Measurements from ENCODE around the gene NRF1.

NRF1 gene

DNA sequence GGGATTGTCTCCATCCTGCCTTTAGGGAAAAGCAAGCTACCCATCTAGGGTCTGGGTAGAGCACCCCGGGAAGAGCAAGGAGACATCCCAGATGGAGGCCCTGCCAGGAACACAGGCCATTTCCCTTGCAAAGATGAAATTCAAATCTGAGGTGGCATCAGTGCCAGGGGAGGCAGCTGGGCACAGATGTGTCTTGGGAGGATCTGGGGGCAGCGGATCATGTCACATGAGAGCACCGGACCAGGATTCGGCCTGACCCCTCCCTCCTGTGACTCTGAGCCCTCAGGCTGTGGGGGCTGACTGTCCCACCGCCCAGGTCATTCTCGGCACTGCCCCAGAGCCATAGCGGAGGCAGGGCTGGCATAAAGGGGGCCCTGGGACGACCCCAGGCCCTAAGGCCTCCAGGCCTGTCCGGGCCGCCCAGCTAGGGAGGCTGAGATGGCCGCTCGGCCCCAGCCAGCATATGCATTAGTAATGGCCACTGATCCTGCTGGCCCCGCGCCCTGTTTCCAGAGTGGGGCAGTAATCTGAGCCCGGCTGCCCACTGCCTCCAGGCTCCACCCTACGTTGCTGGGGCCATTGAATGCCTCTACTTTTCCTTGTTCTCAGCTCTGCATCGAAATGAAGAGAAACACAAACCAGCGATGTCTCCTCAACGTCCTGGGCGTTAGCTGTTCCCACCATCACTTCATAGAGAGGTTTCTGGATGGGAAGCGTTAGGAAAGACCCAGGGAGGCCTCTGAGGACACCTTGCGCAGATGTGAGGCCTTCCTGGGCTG is 192.8 kb downstream of the NRF1 start:
- no peak for DNase-seq (ENCODE audit: low read depth in 2 of 2)

DNA sequence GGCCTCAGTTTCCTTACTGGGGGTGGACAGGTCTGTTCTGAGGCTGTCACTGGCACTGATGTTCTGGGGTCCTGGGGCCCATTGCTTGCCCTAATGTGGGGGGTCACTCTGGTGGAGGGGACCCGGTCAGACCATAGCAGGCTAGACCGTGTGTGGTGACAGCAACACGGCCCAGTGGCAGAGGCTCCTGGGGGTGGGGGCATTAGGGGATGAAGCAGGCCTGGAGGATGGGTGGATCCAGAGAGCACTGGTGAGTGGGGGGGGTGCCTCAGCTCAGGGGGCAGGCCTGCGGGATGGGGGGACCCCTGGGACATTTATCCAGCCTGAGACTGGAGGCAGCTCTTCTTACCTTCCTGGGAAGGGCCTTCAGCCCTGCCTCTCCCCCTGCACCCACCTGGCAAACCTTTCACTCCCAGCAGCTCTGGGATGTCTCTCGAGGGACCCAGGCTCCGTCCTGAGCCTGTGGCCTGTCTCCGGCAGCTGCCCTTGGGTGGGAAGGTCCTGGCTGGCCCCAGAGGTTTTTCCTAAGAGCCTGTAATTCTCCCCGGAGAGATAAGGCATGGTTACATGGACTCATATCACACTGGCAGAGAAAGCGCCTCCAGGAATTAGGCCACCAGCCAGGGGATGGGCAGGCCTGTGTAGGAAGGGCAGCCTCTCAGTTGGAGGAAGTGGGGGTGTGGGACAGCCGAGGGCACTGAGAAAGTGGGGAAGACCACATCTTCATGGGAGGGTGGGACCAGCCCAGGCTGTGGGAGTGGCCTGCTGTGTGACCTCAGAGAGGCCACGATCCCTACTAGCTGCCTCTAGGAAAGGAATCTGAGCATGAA is 193.6 kb downstream of the NRF1 start:
- DNase-seq (ENCODE audit: low read depth in 2 of 2), result no peak

All from stimulated activated CD4-positive, alpha-beta T cell treated with anti-CD3 and anti-CD28 coated beads, Interleukin-1b, Interleukin-23, amount 100 ng/mL, for 1 hour (primary cell).